GM12892 (cell line): ENCODE data around the gene FKTN.
A peak's percentile ranks its signal among the peaks of the same experiment; 100 is the strongest.

Experiments
- POLR2A ChIP-seq: IDR thresholded peaks from 2 replicates; pipeline ENCODE4 v1.6.1; 2011; ENCODE audit warnings: low read depth, low read length, control low read depth
- POLR2AphosphoS5 ChIP-seq: IDR thresholded peaks from 2 replicates; pipeline ENCODE4 v1.6.1; 2011; ENCODE audit warnings: low read depth, low read length, control low read depth

GRCh38 chr9:105557804-105558610 lies at the start of gene FKTN:
- TF ChIP-seq POLR2A, result peak; percentile 84
- TF ChIP-seq POLR2AphosphoS5, result peak; percentile 79
